Ovary (tissue), 3 donors: Measurements from ENCODE around the gene MYH9.
A peak's percentile ranks its signal among the peaks of the same experiment; 100 is the strongest.

Experiments used
- CTCF ChIP-seq, 3 donors: fragments of 450-650 bp in 2 of 3; fragments of 200-600 bp in 1 of 3; IDR thresholded peaks; one replicate each; pipeline versions ENCODE4 v1.5.1 to v1.8.0; 2016 to 2022; ENCODE audit warnings: antibody characterized with exemption in 3 of 3, mild to moderate bottlenecking in 1 of 3
- EP300 ChIP-seq: sonication (generic); formaldehyde crosslinking; IDR thresholded peaks from one replicate; pipeline ENCODE4 v1.6.1; 2017; ENCODE audit warnings: antibody characterized with exemption
- POLR2A ChIP-seq: fragments of 450-650 bp; IDR thresholded peaks from one replicate; pipeline ENCODE4 v1.6.1; 2017; ENCODE audit warnings: antibody characterized with exemption, mild to moderate bottlenecking, moderate library complexity
- donor health status: DM: no; HTN: no; CAD: no.

GRCh38 chr22:36329254-36330078 is 58.3 kb downstream of the MYH9 start:
- TF ChIP-seq CTCF (IDR thresholded peaks at IDR 0.05) (no peak), EP300 (peak; percentile 37), POLR2A (no peak)
